AG09319 (cell line): ENCODE data around the gene NOBOX.

Experiments used
- DNase-seq: peaks from one replicate; pipeline ENCODE4 v3.0.0-alpha.2; 2010; ENCODE audit warnings: low read depth; ENCODE audit errors: extremely low read depth
- TF ChIP-seq, protein P1 (sequence below): IDR thresholded peaks from 2 replicates; pipeline ENCODE4 v1.5.1; 2011; ENCODE audit warnings: low read depth, mild to moderate bottlenecking, inconsistent platforms, low read length, moderate library complexity

Gene NOBOX

DNA sequence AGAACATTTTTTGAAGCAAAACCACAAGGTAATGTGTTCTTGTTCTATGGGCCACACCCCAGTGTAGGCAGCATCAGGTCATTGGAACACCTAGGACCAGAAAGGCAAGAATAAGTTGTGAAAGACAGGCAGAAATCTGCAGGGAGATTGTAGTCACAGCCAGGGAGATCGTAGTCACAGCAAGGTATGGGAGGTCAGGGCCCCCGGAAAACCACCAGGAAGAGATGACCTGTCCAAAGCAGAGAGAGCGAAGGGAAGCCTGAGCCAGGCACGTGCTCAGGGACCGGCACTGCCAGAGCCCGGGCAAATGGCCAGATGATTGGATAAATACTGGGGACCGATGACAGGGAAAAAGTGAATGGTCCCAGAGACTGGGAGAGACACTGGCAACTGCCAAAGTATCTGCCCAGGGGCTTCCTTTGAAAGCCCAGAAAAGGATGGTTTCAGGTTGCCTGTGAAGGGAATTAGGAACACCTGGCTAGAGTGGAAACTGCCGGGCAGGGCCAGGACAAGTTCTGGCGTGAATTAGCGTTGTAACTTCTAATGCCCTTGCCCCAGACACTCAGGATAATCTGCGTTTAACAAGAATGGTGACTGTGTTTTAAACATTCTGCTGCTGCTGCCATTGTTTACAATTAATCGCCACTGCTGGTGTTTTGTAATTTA lies 3.9 kb upstream of the NOBOX start:
- TF ChIP-seq, protein P1, sequence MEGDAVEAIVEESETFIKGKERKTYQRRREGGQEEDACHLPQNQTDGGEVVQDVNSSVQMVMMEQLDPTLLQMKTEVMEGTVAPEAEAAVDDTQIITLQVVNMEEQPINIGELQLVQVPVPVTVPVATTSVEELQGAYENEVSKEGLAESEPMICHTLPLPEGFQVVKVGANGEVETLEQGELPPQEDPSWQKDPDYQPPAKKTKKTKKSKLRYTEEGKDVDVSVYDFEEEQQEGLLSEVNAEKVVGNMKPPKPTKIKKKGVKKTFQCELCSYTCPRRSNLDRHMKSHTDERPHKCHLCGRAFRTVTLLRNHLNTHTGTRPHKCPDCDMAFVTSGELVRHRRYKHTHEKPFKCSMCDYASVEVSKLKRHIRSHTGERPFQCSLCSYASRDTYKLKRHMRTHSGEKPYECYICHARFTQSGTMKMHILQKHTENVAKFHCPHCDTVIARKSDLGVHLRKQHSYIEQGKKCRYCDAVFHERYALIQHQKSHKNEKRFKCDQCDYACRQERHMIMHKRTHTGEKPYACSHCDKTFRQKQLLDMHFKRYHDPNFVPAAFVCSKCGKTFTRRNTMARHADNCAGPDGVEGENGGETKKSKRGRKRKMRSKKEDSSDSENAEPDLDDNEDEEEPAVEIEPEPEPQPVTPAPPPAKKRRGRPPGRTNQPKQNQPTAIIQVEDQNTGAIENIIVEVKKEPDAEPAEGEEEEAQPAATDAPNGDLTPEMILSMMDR, result no peak

DNA sequence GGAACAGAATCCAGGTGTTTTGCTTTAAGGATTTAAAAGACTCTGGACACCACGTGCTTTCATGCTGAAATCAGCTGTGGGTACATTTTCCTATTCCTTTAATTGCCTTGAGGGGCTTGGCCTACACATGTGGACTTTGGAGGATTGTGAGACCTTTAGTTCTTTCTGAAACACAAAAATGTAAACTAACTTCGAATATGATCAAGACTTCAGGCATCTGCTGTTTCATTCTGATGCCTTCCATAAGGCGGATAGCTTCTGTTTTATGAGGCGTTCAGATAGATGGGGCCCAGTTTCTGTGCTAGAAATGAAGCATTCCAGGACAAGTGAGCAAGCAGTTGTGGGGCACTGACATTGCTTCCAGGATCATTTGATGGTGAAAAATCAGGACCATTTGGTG lies 1.5 kb upstream of the NOBOX start:
- DNase-seq, result no peak
- TF ChIP-seq, protein P1, result no peak

More for the DNA sequence above, 3.9 kb upstream of the NOBOX start:
- no peak for DNase-seq

DNA sequence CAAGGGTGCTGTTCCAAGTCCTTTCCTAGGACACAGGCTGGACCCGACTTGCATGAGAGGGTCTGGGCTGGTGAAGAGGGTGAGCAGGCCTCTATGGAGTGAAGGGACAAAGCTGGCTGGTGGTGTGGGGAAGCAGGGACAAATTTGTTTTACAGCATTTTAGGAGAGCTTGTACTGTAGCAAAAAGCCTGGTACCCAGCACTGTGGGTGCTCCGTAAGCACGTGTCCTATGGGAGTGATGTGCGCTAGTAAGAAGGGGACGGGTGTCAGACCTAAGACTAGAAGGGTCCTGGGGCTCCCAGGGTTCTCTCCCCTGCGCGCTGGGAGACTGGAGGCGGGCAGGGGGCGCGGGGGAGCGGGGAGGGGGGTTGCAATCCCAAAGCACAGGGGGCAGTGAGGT lies 391 bp downstream of the NOBOX start:
- TF ChIP-seq, protein P1, result no peak
- no peak for DNase-seq

DNA sequence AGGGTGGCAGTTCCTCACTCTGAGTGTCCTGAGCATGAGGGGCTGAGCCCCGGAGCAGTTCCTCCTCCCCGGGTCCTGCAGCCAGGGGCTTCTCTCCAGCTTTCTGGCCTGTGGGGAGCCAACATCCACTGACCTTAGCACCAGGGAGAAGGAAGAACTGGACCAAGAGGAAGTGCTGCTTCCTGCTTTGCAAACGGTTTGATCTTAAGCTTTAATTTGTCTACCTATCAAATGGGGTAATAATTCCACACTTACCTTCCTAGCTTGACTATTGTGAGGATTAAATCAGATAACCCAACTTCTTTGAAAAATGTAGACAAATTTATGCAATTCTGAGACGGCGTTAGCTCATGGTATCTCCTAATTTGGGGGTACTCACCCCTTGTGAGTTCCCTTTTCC lies 2.0 kb downstream of the NOBOX start:
- TF ChIP-seq, protein P1, result no peak
- DNase-seq, result no peak

DNA sequence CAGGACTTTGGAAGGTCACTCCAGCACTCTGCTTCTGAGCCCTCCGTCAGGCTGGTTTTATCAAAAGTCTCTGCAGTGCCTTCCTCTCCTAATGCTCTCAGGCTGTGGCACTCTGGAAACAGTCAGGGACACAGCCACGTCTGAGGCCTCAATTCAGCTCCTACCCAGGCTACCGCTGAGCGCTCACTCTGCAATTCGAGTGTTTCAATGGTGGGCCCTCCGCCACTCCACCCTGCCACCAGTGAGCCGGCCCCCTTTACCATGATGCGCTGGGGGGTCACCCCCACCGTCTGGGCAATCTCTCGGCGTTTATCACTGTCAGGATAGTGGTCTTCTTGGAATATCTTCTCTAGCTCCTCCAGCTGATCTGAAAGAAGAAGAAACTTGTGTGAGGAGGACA lies 3.5 kb downstream of the NOBOX start:
- DNase-seq, result no peak

DNA sequence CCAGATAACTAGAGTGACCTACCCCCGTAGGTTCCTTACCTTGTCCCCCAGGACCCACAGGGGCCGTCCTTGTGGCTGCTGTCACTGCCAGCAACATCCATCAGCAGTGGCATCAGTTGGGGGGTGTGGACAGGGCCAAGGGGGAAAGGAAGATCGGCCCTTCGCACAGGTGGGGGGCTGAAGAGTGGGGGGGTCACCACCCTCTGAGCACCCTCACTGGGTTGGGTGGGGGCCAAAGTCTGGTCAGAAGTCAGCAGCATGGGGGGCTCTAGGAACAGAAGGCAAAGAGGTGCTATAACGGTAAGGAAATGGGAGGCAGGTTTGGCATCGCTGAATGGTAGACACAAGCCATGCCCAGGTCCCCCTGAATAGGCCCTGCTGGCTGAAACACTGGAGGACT lies 4.6 kb downstream of the NOBOX start:
- no peak for DNase-seq
- TF ChIP-seq, protein P1, result no peak

More for the DNA sequence above, 3.5 kb downstream of the NOBOX start:
- TF ChIP-seq, protein P1, result no peak

DNA sequence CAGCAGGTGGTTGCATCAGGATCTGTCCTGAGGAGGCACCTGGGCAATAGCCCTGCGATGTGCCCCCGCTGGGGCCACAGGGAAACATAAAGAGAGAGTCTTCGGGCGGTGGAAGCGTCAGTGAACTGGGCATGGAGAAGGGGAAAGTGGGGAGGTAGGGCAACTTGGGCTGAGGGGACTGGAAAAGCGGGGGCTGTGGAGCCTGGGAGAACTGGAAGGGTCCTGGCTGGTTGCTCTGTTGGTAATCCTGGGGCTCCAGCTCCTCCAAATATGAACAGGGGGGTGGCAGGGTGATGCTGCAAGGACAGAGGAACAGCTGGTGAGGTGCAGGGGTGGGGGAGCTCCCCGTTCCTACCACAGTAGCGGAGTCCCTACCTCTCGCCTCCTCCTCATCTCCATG lies 5.2 kb downstream of the NOBOX start:
- no peak for DNase-seq
- TF ChIP-seq, protein P1, result no peak
